OCI-LY3 (cell line): ENCODE measurements around the gene ANKK1.

Experiments used
- H2AFZ ChIP-seq: fragments of 200-600, 300-600 bp; shearing (Covaris generic); 2 replicates; pipeline ENCODE4 v1.6.0; 2014; ENCODE audit warnings: antibody characterized with exemption, low read depth, low read length
- H3K27ac ChIP-seq: fragments of 200-600, 300-600 bp; sonication (generic); 2 replicates; pipeline ENCODE4 v1.5.1; 2014; ENCODE audit warnings: mild to moderate bottlenecking, low read length, moderate library complexity, mixed read lengths
- H3K27me3 ChIP-seq: fragments of 200-600, 300-600 bp; sonication (generic); 2 replicates; pipeline ENCODE4 v1.6.1; 2014; ENCODE audit warnings: low read depth, low read length, mixed read lengths
- H3K36me3 ChIP-seq: fragments of 200-600, 300-600 bp; sonication (generic); replicated peaks from 2 replicates; pipeline ENCODE3; 2014; ENCODE audit warnings: low read depth, low read length, mixed read lengths
- H3K4me1 ChIP-seq: fragments of 300-600, 200-600 bp; sonication (generic); 2 replicates; pipeline ENCODE4 v1.6.1; 2014; ENCODE audit warnings: low read length, mixed read lengths
- H3K4me2 ChIP-seq: fragments of 200-600, 300-600 bp; sonication (generic); 2 replicates; pipeline ENCODE4 v1.6.1; 2014; ENCODE audit warnings: low read length, mixed read lengths
- H3K4me3 ChIP-seq: fragments of 300-600, 200-600 bp; sonication (generic); 2 replicates; pipeline ENCODE4 v1.5.1; 2014; ENCODE audit warnings: antibody characterized with exemption, mild to moderate bottlenecking, low read length, moderate library complexity
- H3K79me2 ChIP-seq: fragments of 300-600, 200-600 bp; shearing (Covaris generic); 2 replicates; pipeline ENCODE4 v1.6.1; 2014; ENCODE audit warnings: mild to moderate bottlenecking, low read length, mixed read lengths
- H3K9ac ChIP-seq: fragments of 300-600, 200-600 bp; shearing (Covaris generic); 2 replicates; pipeline ENCODE4 v1.6.0; 2014; ENCODE audit warnings: mild to moderate bottlenecking, low read length, moderate library complexity
- H3K9me3 ChIP-seq: fragments of 200-600, 300-600 bp; shearing (Covaris generic); 2 replicates; pipeline ENCODE4 v1.6.1; 2014; ENCODE audit warnings: low read length, mixed read lengths; ENCODE audit not compliant: insufficient read depth
- H4K20me1 ChIP-seq: fragments of 200-600, 300-600 bp; sonication (generic); 2 replicates; pipeline ENCODE4 v1.6.1; 2016; ENCODE audit warnings: low read length, mixed read lengths; ENCODE audit not compliant: insufficient read depth
- EZH2phosphoT487 ChIP-seq: fragments of 200-600 bp; shearing (Covaris generic); IDR thresholded peaks from 2 replicates; pipeline ENCODE4 v1.6.1; 2018; ENCODE audit warnings: antibody characterized with exemption, mixed run types, low read depth
- TF ChIP-seq, protein P1 (sequence below): fragments of 200-600, 300-600 bp; sonication (generic); IDR thresholded peaks from 2 replicates; pipeline ENCODE4 v1.5.1; 2014; ENCODE audit warnings: antibody characterized with exemption, low read length, low read depth

ANKK1 gene

DNA sequence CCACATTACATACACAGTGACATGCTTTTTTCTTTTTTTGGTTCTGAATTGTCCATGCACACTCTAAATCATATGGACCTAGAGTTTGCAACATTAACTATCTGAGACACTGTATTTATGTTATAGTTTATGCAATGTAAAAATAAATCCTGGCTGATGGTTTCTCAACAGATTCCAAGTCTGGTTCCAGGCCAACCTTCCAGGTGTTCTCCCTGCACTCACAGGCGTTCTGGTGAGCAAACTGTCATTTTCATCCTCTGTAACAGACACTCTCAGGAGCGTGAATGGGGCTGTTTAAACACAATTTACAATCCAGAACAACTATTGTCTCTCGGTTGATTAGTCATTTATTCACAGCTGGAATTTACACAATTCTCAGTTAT is 36.5 kb upstream of the ANKK1 start:
- TF ChIP-seq, protein P1, sequence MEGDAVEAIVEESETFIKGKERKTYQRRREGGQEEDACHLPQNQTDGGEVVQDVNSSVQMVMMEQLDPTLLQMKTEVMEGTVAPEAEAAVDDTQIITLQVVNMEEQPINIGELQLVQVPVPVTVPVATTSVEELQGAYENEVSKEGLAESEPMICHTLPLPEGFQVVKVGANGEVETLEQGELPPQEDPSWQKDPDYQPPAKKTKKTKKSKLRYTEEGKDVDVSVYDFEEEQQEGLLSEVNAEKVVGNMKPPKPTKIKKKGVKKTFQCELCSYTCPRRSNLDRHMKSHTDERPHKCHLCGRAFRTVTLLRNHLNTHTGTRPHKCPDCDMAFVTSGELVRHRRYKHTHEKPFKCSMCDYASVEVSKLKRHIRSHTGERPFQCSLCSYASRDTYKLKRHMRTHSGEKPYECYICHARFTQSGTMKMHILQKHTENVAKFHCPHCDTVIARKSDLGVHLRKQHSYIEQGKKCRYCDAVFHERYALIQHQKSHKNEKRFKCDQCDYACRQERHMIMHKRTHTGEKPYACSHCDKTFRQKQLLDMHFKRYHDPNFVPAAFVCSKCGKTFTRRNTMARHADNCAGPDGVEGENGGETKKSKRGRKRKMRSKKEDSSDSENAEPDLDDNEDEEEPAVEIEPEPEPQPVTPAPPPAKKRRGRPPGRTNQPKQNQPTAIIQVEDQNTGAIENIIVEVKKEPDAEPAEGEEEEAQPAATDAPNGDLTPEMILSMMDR = no peak
- no peak for TF ChIP-seq EZH2phosphoT487
- no peak overlapping the region for H2AFZ ChIP-seq
- peaks cover 4% of the 10 kb centered on the region; the same call in 1 of the 2 replicates for H3K9me3 ChIP-seq
- no peaks in the 10 kb centered on the region for H3K79me2 ChIP-seq
- no peaks in the 10 kb centered on the region for H3K4me1 ChIP-seq
- H3K4me3 ChIP-seq = no peak overlapping the region
- no peak overlapping the region for H3K4me2 ChIP-seq
- H3K9ac ChIP-seq = no peak overlapping the region
- H3K36me3 ChIP-seq = no peaks in the 10 kb centered on the region
- no peaks in the 10 kb centered on the region for H3K27me3 ChIP-seq
- no peaks in the 10 kb centered on the region for H4K20me1 ChIP-seq
- H3K27ac ChIP-seq = no peak overlapping the region

- Histone ChIP-seq H2AFZ (no peak overlapping the region), H3K4me1 (no peaks in the 10 kb centered on the region), H3K9me3 (peaks cover 7% of the 10 kb centered on the region; the same call in 1 of the 2 replicates), H3K4me3 (no peak overlapping the region), H3K36me3 (no peaks in the 10 kb centered on the region), H3K4me2 (no peak overlapping the region), H4K20me1 (no peaks in the 10 kb centered on the region), H3K9ac (no peak overlapping the region), H3K79me2 (no peaks in the 10 kb centered on the region), H3K27me3 (no peaks in the 10 kb centered on the region), H3K27ac (no peak overlapping the region)
- TF ChIP-seq, protein P1 = no peak
- TF ChIP-seq EZH2phosphoT487 = no peak
Observed at GRCh38 chr11:113351480-113351879, 36.1 kb upstream of the ANKK1 start.

GRCh38 chr11:113356203-113356602 is 31.4 kb upstream of the ANKK1 start:
- Histone ChIP-seq H4K20me1 (no peaks in the 10 kb centered on the region), H2AFZ (no peak overlapping the region), H3K4me1 (no peaks in the 10 kb centered on the region), H3K27ac (no peak overlapping the region), H3K36me3 (no peaks in the 10 kb centered on the region), H3K9me3 (peaks cover 7% of the 10 kb centered on the region; the same call in 1 of the 2 replicates), H3K9ac (no peak overlapping the region), H3K27me3 (no peaks in the 10 kb centered on the region), H3K4me2 (no peak overlapping the region), H3K79me2 (no peaks in the 10 kb centered on the region), H3K4me3 (no peak overlapping the region)
- TF ChIP-seq, protein P1 = no peak
- no peak for TF ChIP-seq EZH2phosphoT487

DNA sequence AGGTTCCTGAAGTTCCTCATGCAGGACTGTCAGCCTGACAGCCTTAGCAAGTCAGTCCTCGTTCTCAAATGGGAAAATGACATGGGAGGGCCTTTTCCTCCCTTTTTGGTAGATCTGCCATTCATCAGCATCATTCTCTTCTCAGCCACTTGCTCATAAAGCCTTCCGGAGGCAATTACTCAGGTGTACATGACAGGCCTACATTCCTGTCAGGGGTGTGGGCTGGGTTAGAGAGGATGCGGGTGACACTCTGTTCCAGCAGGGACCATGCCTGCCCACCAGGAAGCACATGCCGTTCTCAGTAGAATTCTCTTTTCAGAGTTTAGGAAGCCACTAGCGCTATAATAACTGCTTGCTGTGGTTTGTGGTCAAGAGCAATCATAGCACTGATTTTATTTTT is 24.2 kb upstream of the ANKK1 start:
- Histone ChIP-seq H3K4me3 (no peak overlapping the region), H3K9ac (no peak overlapping the region), H3K27me3 (no peaks in the 10 kb centered on the region), H4K20me1 (no peaks in the 10 kb centered on the region), H3K9me3 (no peaks in the 10 kb centered on the region), H3K27ac (no peak overlapping the region), H3K4me1 (no peaks in the 10 kb centered on the region), H3K4me2 (no peak overlapping the region), H3K36me3 (no peaks in the 10 kb centered on the region), H2AFZ (no peak overlapping the region), H3K79me2 (no peaks in the 10 kb centered on the region)
- TF ChIP-seq, protein P1 = no peak
- no peak for TF ChIP-seq EZH2phosphoT487
